Stomach (tissue), 9 donors: ENCODE measurements around the gene CTNNA3. TPM values are rescaled to one million over a fixed set of nuclear protein-coding genes. Genes with fewer than 3 reads are reported as not detected.

ENCODE experiments used
- DNase-seq, 2 donors: peaks; one replicate each; pipeline versions ENCODE4 v3.0.0 to v3.0.0-alpha.2; 2013 to 2019
- H3K27ac ChIP-seq, 5 donors: fragments of 200-600 bp in 4 of 5; sonication (generic) in 4 of 5; one replicate each; pipeline ENCODE4 v1.5.1; 2013 to 2019; ENCODE audit warnings: mild to moderate bottlenecking in 1 of 5, moderate library complexity in 1 of 5
- H3K27me3 ChIP-seq, 3 donors: fragments of 200-600 bp; sonication (generic); one replicate each; pipeline ENCODE4 v1.5.1; 2017 to 2019; ENCODE audit warnings: mixed run types in 1 of 3
- H3K36me3 ChIP-seq, 4 donors: fragments of 200-600 bp; sonication (generic); 1 replicate in 3 of 4; 2 replicates in 1 of 4; pipeline ENCODE4 v1.5.1; 2016 to 2019
- H3K4me1 ChIP-seq, 4 donors: fragments of 200-600 bp; sonication (generic); one replicate each; pipeline ENCODE4 v1.5.1; 2016 to 2019
- H3K4me3 ChIP-seq, 4 donors: fragments of 200-600 bp; sonication (generic) in 3 of 4; one replicate each; pipeline ENCODE4 v1.5.1; 2016 to 2019; ENCODE audit warnings: mild to moderate bottlenecking in 1 of 4
- H3K9me3 ChIP-seq, 4 donors: fragments of 200-600 bp; sonication (generic); one replicate each; pipeline ENCODE4 v1.5.1; 2016 to 2019
- EP300 ChIP-seq: sonication (generic); formaldehyde crosslinking; IDR thresholded peaks from one replicate; pipeline ENCODE4 v1.6.1; 2017; ENCODE audit warnings: antibody characterized with exemption
- POLR2A ChIP-seq, 4 donors: fragments of 450-650 bp; IDR thresholded peaks; one replicate each; pipeline ENCODE4 v1.6.1; 2016; ENCODE audit warnings: antibody characterized with exemption in 4 of 4, control low read depth in 2 of 4, mild to moderate bottlenecking in 1 of 4, moderate library complexity in 1 of 4
- POLR2AphosphoS5 ChIP-seq, 3 donors: sonication (generic); formaldehyde crosslinking; IDR thresholded peaks; one replicate each; pipeline ENCODE4 v1.6.1; 2016; ENCODE audit warnings: antibody characterized with exemption in 3 of 3
- WGBS, 5 donors: extraction: QIAGEN DNeasy Blood & Tissue Kit in 3 of 5; methylation state at CpG; one replicate each; pipeline versions ENCODE4 v1.1.5 to v1.1.7; 2013 to 2018; 5-methylcytosine and 5-hydroxymethylcytosine counted together
- intact Hi-C: fragments of 100-400 bp; cut with DNase I; formaldehyde crosslinking; loops from one replicate; pipeline ENCODE4 v1.15.1; 2023; ENCODE audit warnings: low total_unique reads
- polyA plus RNA-seq, 3 donors: library from polyadenylated mRNA; stranded (reverse); fragments of 200-250 nt; gene quantifications; one replicate each; pipeline ENCODE4 v1.2.3, GENCODE V29; 2013
- total RNA-seq, 5 donors: library from RNA; depleted of rRNA; stranded (reverse); fragments of >200 nt; gene quantifications; one replicate each; pipeline versions ENCODE4 v1.1.0 to v1.2.3, GENCODE V29; 2014 to 2016
- TF ChIP-seq, protein P1 (sequence below), 7 experiments: fragments of 450-650 bp in 4 of 7; fragments of 200-600 bp in 3 of 7; sonication (generic) in 3 of 7; IDR thresholded peaks; one replicate each; pipeline ENCODE4 v1.5.1; 2016 to 2019; ENCODE audit warnings: antibody characterized with exemption in 7 of 7, control low read depth in 2 of 7, mild to moderate bottlenecking in 1 of 7
- donor health status: healthy with polysubstance abuse.
- donor health status: Bipolar disorder and iron deficiency.
- donor health status: healthy.

Gene CTNNA3
- total and polyA plus RNA-seq, 8 donors: 0.14 to 46.1 (median 12.9) TPM; not detected in 2

DNA sequence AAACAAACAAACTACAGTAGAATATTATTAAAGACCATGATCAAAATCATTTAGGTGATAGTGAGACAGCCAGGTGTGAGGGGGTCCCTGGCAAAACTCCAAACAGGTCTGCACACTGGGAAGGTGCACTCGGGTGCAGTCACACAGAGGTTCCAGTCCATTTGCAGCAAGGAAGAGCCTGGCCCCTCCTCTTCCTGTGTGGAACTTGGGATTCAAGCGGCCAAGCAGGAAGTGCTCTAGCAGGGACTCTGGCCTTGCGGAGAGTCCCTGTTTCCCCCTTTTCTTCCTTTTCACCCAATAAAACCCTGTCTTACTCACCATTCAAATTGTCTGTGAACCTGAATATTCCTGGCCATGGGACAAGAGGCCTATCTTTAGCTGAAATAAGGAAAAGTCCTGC is 588.3 kb downstream of the CTNNA3 start:
- no peak for DNase-seq
- H3K4me1 ChIP-seq: no peaks in the 10 kb centered on the region
- no peak overlapping the region for H3K27ac ChIP-seq
- H3K4me3 ChIP-seq: no peak overlapping the region
- TF ChIP-seq POLR2AphosphoS5 (IDR thresholded peaks at IDR 0.05) (no peak), POLR2A (IDR thresholded peaks at IDR 0.05) (no peak), EP300 (no peak)
- TF ChIP-seq, protein P1, sequence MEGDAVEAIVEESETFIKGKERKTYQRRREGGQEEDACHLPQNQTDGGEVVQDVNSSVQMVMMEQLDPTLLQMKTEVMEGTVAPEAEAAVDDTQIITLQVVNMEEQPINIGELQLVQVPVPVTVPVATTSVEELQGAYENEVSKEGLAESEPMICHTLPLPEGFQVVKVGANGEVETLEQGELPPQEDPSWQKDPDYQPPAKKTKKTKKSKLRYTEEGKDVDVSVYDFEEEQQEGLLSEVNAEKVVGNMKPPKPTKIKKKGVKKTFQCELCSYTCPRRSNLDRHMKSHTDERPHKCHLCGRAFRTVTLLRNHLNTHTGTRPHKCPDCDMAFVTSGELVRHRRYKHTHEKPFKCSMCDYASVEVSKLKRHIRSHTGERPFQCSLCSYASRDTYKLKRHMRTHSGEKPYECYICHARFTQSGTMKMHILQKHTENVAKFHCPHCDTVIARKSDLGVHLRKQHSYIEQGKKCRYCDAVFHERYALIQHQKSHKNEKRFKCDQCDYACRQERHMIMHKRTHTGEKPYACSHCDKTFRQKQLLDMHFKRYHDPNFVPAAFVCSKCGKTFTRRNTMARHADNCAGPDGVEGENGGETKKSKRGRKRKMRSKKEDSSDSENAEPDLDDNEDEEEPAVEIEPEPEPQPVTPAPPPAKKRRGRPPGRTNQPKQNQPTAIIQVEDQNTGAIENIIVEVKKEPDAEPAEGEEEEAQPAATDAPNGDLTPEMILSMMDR (IDR thresholded peaks at IDR 0.05): no peak
- no peaks in the 10 kb centered on the region for H3K27me3 ChIP-seq
- intact Hi-C loops: no loop called here
- no peaks in the 10 kb centered on the region for H3K9me3 ChIP-seq
- 86 to 92% (median 91%) methylated on average over 3 of the region's 3 CpGs for WGBS, 5 donors
- no peaks in the 10 kb centered on the region for H3K36me3 ChIP-seq

DNA sequence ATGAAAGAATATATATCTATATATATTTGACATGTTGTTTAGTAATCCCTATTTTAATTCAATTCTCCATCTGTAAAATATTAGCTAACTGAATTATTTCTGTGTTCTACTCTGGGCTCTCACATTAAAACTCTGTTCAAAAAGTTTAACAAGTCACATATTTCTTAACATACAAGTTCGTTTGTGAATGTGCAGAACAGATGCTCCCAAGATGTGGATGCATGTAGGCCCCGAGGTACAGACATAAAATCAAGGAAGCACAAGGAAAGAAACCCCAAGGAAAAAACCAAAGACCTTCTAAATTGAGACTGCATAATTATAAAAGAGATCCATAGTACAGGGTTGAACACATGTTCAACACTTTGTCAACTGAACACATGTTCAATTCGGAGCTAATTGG is 595.0 kb downstream of the CTNNA3 start:
- peak in 1 of 2 donors; percentile 16 for DNase-seq
- H3K9me3 ChIP-seq: no peaks in the 10 kb centered on the region
- H3K4me1 ChIP-seq: no peaks in the 10 kb centered on the region
- no peak overlapping the region for H3K27ac ChIP-seq
- H3K4me3 ChIP-seq: no peak overlapping the region
- intact Hi-C loops: no loop called here
- no peak for TF ChIP-seq POLR2AphosphoS5 (IDR thresholded peaks at IDR 0.05)
- TF ChIP-seq, protein P1 (IDR thresholded peaks at IDR 0.05): no peak
- no peak for TF ChIP-seq EP300
- TF ChIP-seq POLR2A (IDR thresholded peaks at IDR 0.05): no peak
- no peaks in the 10 kb centered on the region for H3K27me3 ChIP-seq
- H3K36me3 ChIP-seq: no peaks in the 10 kb centered on the region
- 68 to 82% (median 73%) methylated on average over 3 of the region's 3 CpGs for WGBS, 5 donors

- DNase-seq: peak in 1 of 2 donors; percentile 14
- no peak overlapping the region for H3K27ac ChIP-seq
- H3K27me3 ChIP-seq: no peaks in the 10 kb centered on the region
- no peak overlapping the region for H3K4me3 ChIP-seq
- H3K4me1 ChIP-seq: no peaks in the 10 kb centered on the region
- H3K36me3 ChIP-seq: no peaks in the 10 kb centered on the region
- no peaks in the 10 kb centered on the region for H3K9me3 ChIP-seq
- intact Hi-C loops: no loop called here
- TF ChIP-seq POLR2A (IDR thresholded peaks at IDR 0.05) (no peak), EP300 (no peak), POLR2AphosphoS5 (IDR thresholded peaks at IDR 0.05) (no peak)
- TF ChIP-seq, protein P1 (IDR thresholded peaks at IDR 0.05): no peak
- 68 to 73% (median 71%) methylated on average over 2 of the region's 2 CpGs for WGBS, 5 donors
Measured at GRCh38 chr10:67098461-67098860, 597.5 kb downstream of the CTNNA3 start.

GRCh38 chr10:67095531-67095930 is 600.5 kb downstream of the CTNNA3 start:
- Histone ChIP-seq H3K27me3 (no peaks in the 10 kb centered on the region), H3K4me1 (no peaks in the 10 kb centered on the region), H3K9me3 (no peaks in the 10 kb centered on the region), H3K27ac (no peak overlapping the region), H3K4me3 (no peak overlapping the region), H3K36me3 (no peaks in the 10 kb centered on the region)
- TF ChIP-seq, protein P1 (IDR thresholded peaks at IDR 0.05): no peak
- TF ChIP-seq POLR2A (IDR thresholded peaks at IDR 0.05) (no peak), POLR2AphosphoS5 (IDR thresholded peaks at IDR 0.05) (no peak), EP300 (no peak)
- no peak for DNase-seq
- intact Hi-C loops: no loop called here
- WGBS, 5 donors: 48 to 66% (median 54%) methylated on average over 2 of the region's 2 CpGs
